ENCODE data around the gene CHCHD4. TPM values are rescaled to one million over a fixed set of nuclear protein-coding genes. Genes with fewer than 3 reads are reported as not detected.
A peak's percentile ranks its signal among the peaks of the same experiment; 100 is the strongest.

The CHCHD4 gene
- total and polyA plus RNA-seq, 10 of the 15 experiments (the other 5 are each of a cell fraction or from before 2014, with no cell fraction given): 21.0 to 46.8 (median 29.0) TPM

- DNase-seq (ENCODE audit: low read depth, low spot score) (no peak), ATAC-seq (no peak), FAIRE-seq (no peak)
- 97% methylated on average over 6 of the region's 6 CpGs for WGBS (ENCODE audit: insufficient coverage, insufficient replicate concordance, low lambda C conversion rate, missing lambda C conversion rate)
- H3K4me2 ChIP-seq (ENCODE audit: control insufficient read depth, insufficient read depth): no peak overlapping the region
- ChIA-PET CTCF (no interaction called here), SMC1A (ENCODE audit: uncharacterized antibody, unreplicated experiment) (no interaction called here), RAD21 (ENCODE audit: unreplicated experiment) (no interaction called here), POLR2A (no interaction called here)
- no peaks in the 10 kb centered on the region for H3K9me3 ChIP-seq (replicated peaks; ENCODE audit: control insufficient read depth, insufficient read depth, low read length)
- no peaks in the 10 kb centered on the region for H3K27me3 ChIP-seq (replicated peaks in 1 of 2; ENCODE audit: control insufficient read depth in 2 of 2, insufficient read depth in 2 of 2, low read length in 1 of 2)
- peaks cover 26 to 27% of the 10 kb centered on the region in 2 experiments for H3K36me3 ChIP-seq (ENCODE audit: control insufficient read depth in 2 of 2, insufficient read depth in 2 of 2, low read length in 1 of 2)
- H2AFZ ChIP-seq (ENCODE audit: control insufficient read depth, low read depth, low read length): no peak overlapping the region
- no TSS peak for BruUV-seq (replicated peaks)
- TF ChIP-seq PML (IDR thresholded peaks at IDR 0.05; ENCODE audit: low read length) (no peak), SMAD1 (IDR thresholded peaks at IDR 0.05; ENCODE audit: low read depth, partially characterized antibody) (no peak), FOS (IDR thresholded peaks at IDR 0.05; ENCODE audit: borderline replicate concordance, extremely low read depth, insufficient read length) (no peak), CREB1 (IDR thresholded peaks at IDR 0.05; ENCODE audit: low read depth) (no peak)
- no peak overlapping the region for H3K27ac ChIP-seq (ENCODE audit: control insufficient read depth, insufficient read depth)
- peaks cover 8% of the 10 kb centered on the region for H3K79me2 ChIP-seq (ENCODE audit: control insufficient read depth, insufficient read depth, low read length)
- H4K20me1 ChIP-seq (ENCODE audit: control insufficient read depth, insufficient read depth): no peaks in the 10 kb centered on the region
- H3K4me3 ChIP-seq: no peak overlapping the region
- H3K4me1 ChIP-seq (ENCODE audit: control insufficient read depth, insufficient read depth, low read length): no peaks in the 10 kb centered on the region
- intact Hi-C loops (cut with micrococcal nuclease; ENCODE audit: unreplicated experiment): no loop called here
- in situ Hi-C loops (cut with MboI): no loop called here
- no peak overlapping the region for H3K9ac ChIP-seq (ENCODE audit: control insufficient read depth, insufficient read depth, low read length)
Observed at GRCh38 chr3:14132689-14133088, 8.0 kb upstream of the CHCHD4 start.

- Histone ChIP-seq H3K79me2 (ENCODE audit: control insufficient read depth, insufficient read depth, low read length) (peaks cover 13% of the 10 kb centered on the region), H2AFZ (ENCODE audit: control insufficient read depth, low read depth, low read length) (no peak overlapping the region), H3K9ac (ENCODE audit: control insufficient read depth, insufficient read depth, low read length) (no peak overlapping the region), H3K4me2 (ENCODE audit: control insufficient read depth, insufficient read depth) (no peak overlapping the region), H4K20me1 (ENCODE audit: control insufficient read depth, insufficient read depth) (no peaks in the 10 kb centered on the region), H3K4me1 (ENCODE audit: control insufficient read depth, insufficient read depth, low read length) (no peaks in the 10 kb centered on the region), H3K4me3 (no peak overlapping the region), H3K36me3 (ENCODE audit: control insufficient read depth in 2 of 2, insufficient read depth in 2 of 2, low read length in 1 of 2) (peaks cover 27 to 30% of the 10 kb centered on the region in 2 experiments), H3K27ac (ENCODE audit: control insufficient read depth, insufficient read depth) (no peak overlapping the region), H3K9me3 (replicated peaks; ENCODE audit: control insufficient read depth, insufficient read depth, low read length) (no peaks in the 10 kb centered on the region), H3K27me3 (replicated peaks in 1 of 2; ENCODE audit: control insufficient read depth in 2 of 2, insufficient read depth in 2 of 2, low read length in 1 of 2) (no peaks in the 10 kb centered on the region)
- no peak for TF ChIP-seq E4F1 (IDR thresholded peaks at IDR 0.05; ENCODE audit: borderline replicate concordance, partially characterized antibody)
- no peak for TF ChIP-seq STAT3 (IDR thresholded peaks at IDR 0.05; ENCODE audit: low read depth, low read length)
- no peak for TF ChIP-seq IKZF1 (conservative IDR thresholded peaks at IDR 0.05)
- TF ChIP-seq POLR2A (IDR thresholded peaks at IDR 0.05; ENCODE audit: low read depth, low read length): 0 out of 2 replicates have a peak, but pooled peaks have one; percentile 13
- WGBS (ENCODE audit: insufficient coverage, insufficient replicate concordance, low lambda C conversion rate, missing lambda C conversion rate): 88% methylated on average over 8 of the region's 8 CpGs
- DNase-seq (ENCODE audit: low read depth, low spot score): no peak
- RAD21 ChIA-PET (ENCODE audit: unreplicated experiment): no interaction called here
- ATAC-seq: no peak
- FAIRE-seq: no peak
- SMC1A ChIA-PET (ENCODE audit: uncharacterized antibody, unreplicated experiment): no interaction called here
- no TSS peak for BruUV-seq (replicated peaks)
- in situ Hi-C loops (cut with MboI) (no loop called here), intact Hi-C loops (cut with micrococcal nuclease; ENCODE audit: unreplicated experiment) (no loop called here)
- POLR2A ChIA-PET: no interaction called here
- CTCF ChIA-PET: interaction anchor here (1.4 kb wide), 1 partner anchor 43 kb away, joined by 4 read pairs; no protein-coding TSS in a partner anchor
Observed at GRCh38 chr3:14132120-14132519, 7.5 kb upstream of the CHCHD4 start.

Measured in GM12878 (cell line).